LNCaP clone FGC (cell line): ENCODE data around the gene FAR1.
A peak's percentile ranks its signal among the peaks of the same experiment; 100 is the strongest.

Experiments used
- DNase-seq: peaks from one replicate; pipeline ENCODE4 v3.0.0-alpha.2; 2011; ENCODE audit warnings: low read depth
- H3K4me3 ChIP-seq: 2 replicates; pipeline ENCODE4 v1.5.1; 2011; ENCODE audit warnings: mild to moderate bottlenecking, low read depth, low read length, control low read depth
- CTCF ChIP-seq: IDR thresholded peaks from 2 replicates; pipeline ENCODE4 v1.5.1; 2012; ENCODE audit warnings: mild to moderate bottlenecking; ENCODE audit not compliant: control insufficient read depth, insufficient read depth; ENCODE audit errors: extremely low read depth

Gene FAR1

GRCh38 chr11:13681446-13681845 lies 13.0 kb downstream of the FAR1 start:
- no peak for TF ChIP-seq CTCF
- no peak overlapping the region for H3K4me3 ChIP-seq
- DNase-seq, result no peak

DNA sequence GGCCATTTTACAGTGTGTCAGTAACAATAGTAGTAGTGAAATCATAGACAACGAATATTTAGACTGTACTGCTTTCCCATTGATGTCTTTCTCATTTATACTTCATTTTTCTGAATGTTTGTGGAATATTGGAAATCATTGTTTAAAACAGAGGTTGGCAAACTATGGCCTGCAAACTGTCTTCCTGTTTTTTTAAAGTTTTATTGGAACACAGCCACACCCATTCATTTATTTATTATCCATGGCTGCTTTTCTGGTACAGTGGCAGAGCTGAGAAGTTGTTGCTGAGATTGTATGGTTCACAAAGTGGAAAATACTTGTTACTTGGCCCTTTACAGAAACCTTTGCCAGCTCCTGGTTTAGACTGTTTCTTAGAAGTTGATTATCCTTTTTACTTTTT lies 13.7 kb downstream of the FAR1 start:
- no peak for DNase-seq
- no peak for TF ChIP-seq CTCF
- H3K4me3 ChIP-seq, result no peak overlapping the region

GRCh38 chr11:13685461-13686108 lies 17.1 kb downstream of the FAR1 start:
- no peak for TF ChIP-seq CTCF
- H3K4me3 ChIP-seq, result no peak overlapping the region
- no peak for DNase-seq

DNA sequence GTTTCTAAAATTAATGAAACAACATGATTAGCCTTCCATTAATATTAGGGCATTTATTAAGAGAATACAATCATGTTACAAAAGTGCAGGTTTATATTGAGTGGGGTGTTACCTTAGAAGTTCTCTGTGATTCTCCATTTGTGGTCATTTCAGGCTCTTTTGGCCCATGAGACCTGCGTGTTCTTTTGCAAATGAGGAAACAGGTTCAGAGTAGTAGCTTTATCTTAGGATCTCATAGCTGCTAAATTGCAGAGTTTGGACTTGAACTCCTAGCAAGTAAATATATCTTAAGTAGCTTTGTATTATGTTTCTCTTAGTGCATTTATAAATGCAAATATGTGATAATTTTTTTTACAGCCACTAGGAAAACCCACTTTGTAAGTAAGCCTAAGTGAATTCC lies 18.3 kb downstream of the FAR1 start:
- no peak for DNase-seq
- TF ChIP-seq CTCF, result no peak
- no peak overlapping the region for H3K4me3 ChIP-seq

- TF ChIP-seq CTCF, result no peak
- no peak overlapping the region for H3K4me3 ChIP-seq
- DNase-seq, result no peak
These were observed 18.8 kb downstream of the FAR1 start for GRCh38 chr11:13687271-13687670.

DNA sequence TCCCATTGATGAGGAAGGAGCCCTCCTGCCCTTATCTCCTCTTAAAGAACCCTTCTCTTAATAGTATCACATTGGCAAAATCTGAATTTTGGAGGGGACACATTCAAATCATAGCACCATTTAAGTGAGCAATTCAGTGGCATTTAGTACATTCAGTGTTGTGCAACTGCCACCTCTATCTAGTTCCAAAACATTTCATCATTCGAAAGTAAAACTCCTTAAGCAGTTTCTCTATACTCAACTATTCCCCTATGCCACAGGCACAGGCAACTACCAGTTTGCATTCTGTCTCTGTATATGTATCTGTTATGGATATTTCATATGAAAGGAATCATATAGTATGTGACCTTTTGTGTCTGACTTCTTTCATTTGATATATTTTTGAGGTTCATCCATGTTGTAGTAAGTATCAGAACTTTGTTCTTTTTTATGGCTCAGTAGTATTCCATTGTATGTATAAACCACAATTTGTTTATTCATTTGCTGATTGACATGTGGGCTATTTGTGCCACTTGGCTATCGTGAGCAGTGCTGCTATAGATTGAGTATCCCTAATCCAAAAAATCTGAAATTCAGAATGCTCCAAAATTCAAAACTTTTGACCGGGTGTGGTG lies 22.9 kb downstream of the FAR1 start:
- no peak for TF ChIP-seq CTCF
- no peak for DNase-seq
- H3K4me3 ChIP-seq, result no peak overlapping the region

DNA sequence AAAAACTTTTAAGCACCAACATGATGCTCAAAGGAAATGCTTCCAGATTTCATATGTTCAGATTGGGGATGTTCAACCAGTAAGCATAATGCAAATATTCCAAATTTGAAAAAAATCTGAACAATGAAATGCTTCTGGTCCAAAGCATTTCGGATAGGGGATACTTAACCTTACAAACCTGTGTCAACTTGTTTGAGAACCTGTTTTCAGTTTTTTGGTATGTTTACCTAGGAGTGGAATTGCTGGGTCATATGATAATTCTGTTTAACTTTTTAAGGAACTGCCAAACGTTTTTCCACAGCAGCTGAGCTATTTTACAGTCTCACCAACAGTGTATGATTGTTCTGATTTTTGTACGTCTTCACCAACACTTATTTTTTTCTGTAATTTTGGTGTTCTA lies 23.7 kb downstream of the FAR1 start:
- TF ChIP-seq CTCF, result no peak
- H3K4me3 ChIP-seq, result no peak overlapping the region
- peak; percentile 37 for DNase-seq
